Bronchial epithelial cell (primary cell): ENCODE data around the gene EMC1. TPM values are rescaled to one million over a fixed set of nuclear protein-coding genes. Genes with fewer than 3 reads are reported as not detected.

Experiments
- DNase-seq: peaks from one replicate; pipeline ENCODE4 v3.0.0-alpha.2; 2010; ENCODE audit warnings: low read depth
- FAIRE-seq: peaks from 2 replicates; lab custom pipeline; 2011; peaks lifted over from hg19 to GRCh38; lab: Jason Lieb, UNC
- H3K27me3 ChIP-seq: 2 replicates; pipeline ENCODE4 v1.5.1; 2011; ENCODE audit warnings: low read length; ENCODE audit not compliant: control insufficient read depth, insufficient read depth
- H3K36me3 ChIP-seq: 2 replicates; pipeline ENCODE4 v1.5.1; 2011; ENCODE audit warnings: low read length; ENCODE audit not compliant: control insufficient read depth, insufficient read depth
- H3K4me3 ChIP-seq: 2 replicates; pipeline ENCODE4 v1.5.1; 2011; ENCODE audit warnings: mild to moderate bottlenecking, low read depth, low read length, control low read depth
- CTCF ChIP-seq: IDR thresholded peaks from 2 replicates; pipeline ENCODE4 v1.5.1; 2011; ENCODE audit warnings: mild to moderate bottlenecking, moderate library complexity, low read length, control low read depth, inconsistent platforms; ENCODE audit not compliant: insufficient read depth, severe bottlenecking
- total RNA-seq: library from RNA; depleted of rRNA; stranded (reverse); fragments of >200 nt; gene quantifications from 2 replicates; pipeline ENCODE4 v1.2.1, GENCODE V29; 2014

EMC1 gene
- total RNA-seq, 1 donor from 2014 or later, result 45.8 TPM

- Histone ChIP-seq H3K4me3 (peak overlapping the region; percentile 70), H3K27me3 (no peaks in the 10 kb centered on the region), H3K36me3 (peaks cover 2% of the 10 kb centered on the region)
- TF ChIP-seq CTCF, result no peak
- DNase-seq, result peak; percentile 23
- FAIRE-seq, result no peak
Measured at GRCh38 chr1:19210772-19211549, 40.4 kb downstream of the EMC1 start.

GRCh38 chr1:19209990-19210771 is 41.1 kb downstream of the EMC1 start, which contains the start of gene UBR4:
Gene UBR4, minus strand, starts transcription at chr1:19210266. Its CDS starts 18 bp downstream, at chr1:19210248.
- Histone ChIP-seq H3K4me3 (peak within 1 kb of the TSS; percentile 70), H3K27me3 (no peaks in the 10 kb centered on the region), H3K36me3 (peaks cover 2% of the 10 kb centered on the region)
- FAIRE-seq, result no peak
- peak; percentile 1 for TF ChIP-seq CTCF
- DNase-seq, result peak; percentile 85

GRCh38 chr1:19209439-19209989 is 41.8 kb downstream of the EMC1 start:
- FAIRE-seq (no peak), DNase-seq (peak; percentile 25)
- H3K4me3 ChIP-seq, result peak overlapping the region; percentile 70
- no peaks in the 10 kb centered on the region for H3K27me3 ChIP-seq
- H3K36me3 ChIP-seq, result peaks cover 2% of the 10 kb centered on the region
- no peak for TF ChIP-seq CTCF

GRCh38 chr1:19208710-19209438 is 42.5 kb downstream of the EMC1 start:
- Histone ChIP-seq H3K36me3 (peaks cover 2% of the 10 kb centered on the region), H3K4me3 (peak overlapping the region; percentile 70), H3K27me3 (no peaks in the 10 kb centered on the region)
- no peak for FAIRE-seq
- peak; percentile 39 for DNase-seq
- TF ChIP-seq CTCF, result no peak

- Histone ChIP-seq H3K36me3 (peaks cover 2% of the 10 kb centered on the region), H3K4me3 (no peak overlapping the region), H3K27me3 (no peaks in the 10 kb centered on the region)
- FAIRE-seq (no peak), DNase-seq (no peak)
- no peak for TF ChIP-seq CTCF
Measured at GRCh38 chr1:19206947-19207346, 44.4 kb downstream of the EMC1 start.
